Skeletal muscle tissue (tissue), 4 donors: ENCODE data around the gene FXYD4. TPM values are rescaled to one million over a fixed set of nuclear protein-coding genes. Genes with fewer than 3 reads are reported as not detected.

Source experiments
- H3K27ac ChIP-seq: one replicate; pipeline ENCODE4 v1.7.0; 2013; ENCODE audit warnings: mild to moderate bottlenecking, low read depth, low read length, inconsistent platforms
- H3K27me3 ChIP-seq, 3 donors: one replicate each; pipeline ENCODE4 v1.7.0; 2013; ENCODE audit warnings: low read length in 3 of 3; ENCODE audit not compliant: control insufficient read depth in 3 of 3, insufficient read depth in 3 of 3
- H3K36me3 ChIP-seq, 3 donors: one replicate each; pipeline ENCODE4 v1.7.0; 2013; ENCODE audit warnings: low read length in 3 of 3; ENCODE audit not compliant: control insufficient read depth in 3 of 3, insufficient read depth in 3 of 3
- H3K4me1 ChIP-seq, 3 donors: one replicate each; pipeline ENCODE4 v1.7.0; 2013; ENCODE audit warnings: low read length in 3 of 3, mild to moderate bottlenecking in 3 of 3; ENCODE audit not compliant: control insufficient read depth in 3 of 3, insufficient read depth in 3 of 3
- H3K4me3 ChIP-seq, 3 donors: one replicate each; pipeline ENCODE4 v1.7.0; 2013; ENCODE audit warnings: low read length in 3 of 3
- H3K9ac ChIP-seq, 3 donors: one replicate each; pipeline ENCODE4 v1.7.0; 2013; ENCODE audit warnings: low read length in 3 of 3, mild to moderate bottlenecking in 3 of 3, moderate library complexity in 2 of 3, low read depth in 1 of 3
- H3K9me3 ChIP-seq, 3 donors: one replicate each; pipeline ENCODE4 v1.7.0; 2013; ENCODE audit warnings: low read length in 3 of 3; ENCODE audit not compliant: control insufficient read depth in 3 of 3
- total RNA-seq: library from RNA; depleted of rRNA; stranded (reverse); fragments of >200 nt; gene quantifications from one replicate; pipeline ENCODE4 v1.2.3, GENCODE V29; 2014
- donor health status: Osteomylitis.

Gene FXYD4
- total RNA-seq, 1 donor from 2014 or later = not detected

DNA sequence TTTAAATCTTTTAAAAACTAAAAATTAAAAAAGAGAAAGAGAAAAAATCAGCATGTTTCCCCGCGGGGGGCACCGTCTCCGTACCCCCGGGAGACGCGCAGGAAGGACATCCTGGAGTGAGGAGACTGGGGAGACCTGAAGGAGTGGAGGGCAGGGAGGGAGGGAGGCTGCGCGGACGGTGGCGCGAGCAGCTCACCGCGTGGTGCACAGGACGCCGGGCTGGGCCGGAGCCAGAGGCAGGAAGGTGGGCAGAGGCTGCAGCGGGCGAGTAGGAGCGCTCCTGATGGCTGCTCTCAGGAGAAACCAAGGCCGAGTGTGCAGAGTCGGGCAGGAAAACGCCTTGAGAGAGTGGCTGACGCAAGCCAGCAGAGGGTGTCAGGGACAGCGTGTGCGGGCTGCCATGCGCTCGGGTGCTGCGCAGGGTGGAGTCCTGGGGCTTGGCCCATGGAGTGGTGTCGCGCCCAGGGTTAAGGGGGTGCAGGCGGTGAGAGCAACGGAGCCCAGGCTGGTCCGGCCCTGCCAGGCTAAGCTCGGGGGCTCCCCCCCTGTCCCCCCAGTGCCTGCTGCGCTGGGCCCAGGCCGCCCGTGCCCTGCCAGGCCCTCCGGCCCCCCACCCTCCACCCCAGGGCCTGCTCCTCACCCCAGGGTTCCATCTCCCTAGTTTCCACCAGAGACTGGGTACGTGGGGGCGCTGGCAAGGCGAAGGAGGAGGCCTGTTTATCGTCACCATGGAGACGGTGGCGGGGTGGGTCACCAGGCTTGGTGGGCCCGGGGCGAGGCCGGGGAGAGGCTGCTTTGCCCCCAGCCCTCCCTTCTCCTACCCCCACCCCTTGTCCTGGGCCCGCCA, 28.9 kb upstream of the FXYD4 start:
- H3K4me1 ChIP-seq = peaks cover 0 to 3% (median 0%) of the 10 kb centered on the region in 3 donors
- no peak overlapping the region for H3K4me3 ChIP-seq
- H3K36me3 ChIP-seq = no peaks in the 10 kb centered on the region
- no peaks in the 10 kb centered on the region for H3K9me3 ChIP-seq
- H3K27ac ChIP-seq = no peak overlapping the region
- no peak overlapping the region for H3K9ac ChIP-seq
- peaks cover 3 to 19% (median 16%) of the 10 kb centered on the region in 3 donors for H3K27me3 ChIP-seq

DNA sequence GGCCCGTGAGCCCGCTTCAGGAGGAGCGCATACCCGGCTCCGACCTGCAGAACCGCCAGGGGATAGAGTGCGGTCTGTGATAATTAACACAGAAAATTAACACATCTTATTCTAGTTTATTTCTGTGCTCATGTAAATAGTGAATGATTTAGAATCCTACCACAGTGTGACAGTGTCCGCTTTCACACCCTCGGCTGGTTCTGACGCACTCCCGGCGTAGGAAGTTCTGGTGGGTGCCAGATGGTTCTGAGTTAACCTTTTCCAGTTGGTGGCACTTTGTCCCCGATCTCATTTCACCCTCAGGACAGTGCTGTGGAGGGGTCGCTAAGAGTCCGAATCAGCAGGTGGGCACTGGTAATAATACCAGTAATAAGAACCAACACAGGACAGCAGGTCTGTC, 28.3 kb upstream of the FXYD4 start:
- Histone ChIP-seq H3K27me3 (peaks cover 2 to 18% (median 15%) of the 10 kb centered on the region in 3 donors), H3K9ac (no peak overlapping the region), H3K4me3 (no peak overlapping the region), H3K36me3 (no peaks in the 10 kb centered on the region), H3K27ac (no peak overlapping the region), H3K9me3 (no peaks in the 10 kb centered on the region), H3K4me1 (peaks cover 0 to 3% (median 0%) of the 10 kb centered on the region in 3 donors)

DNA sequence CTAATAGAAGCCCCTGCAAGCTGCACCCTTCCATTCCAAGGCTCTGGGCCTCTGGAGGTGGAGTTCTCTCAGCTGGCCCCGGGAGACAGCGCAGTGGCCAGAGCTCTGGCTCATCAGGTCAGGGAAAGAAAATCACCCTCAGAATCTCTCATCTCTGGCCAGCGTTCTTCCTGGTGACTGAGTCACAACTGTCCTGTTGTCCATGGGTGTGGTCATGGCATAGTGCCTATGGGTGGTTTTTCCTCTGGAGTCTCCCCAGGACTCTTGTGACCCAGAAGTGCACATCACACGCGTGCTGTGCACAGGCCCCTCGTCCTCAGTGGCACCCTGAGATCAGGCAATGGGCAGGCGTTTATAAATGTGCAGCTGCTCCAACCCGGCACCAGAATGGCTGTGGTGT, 27.4 kb upstream of the FXYD4 start:
- no peak overlapping the region for H3K4me3 ChIP-seq
- H3K36me3 ChIP-seq = no peaks in the 10 kb centered on the region
- peaks cover 0 to 9% (median 8%) of the 10 kb centered on the region in 3 donors for H3K27me3 ChIP-seq
- peaks cover 0 to 3% (median 0%) of the 10 kb centered on the region in 3 donors for H3K4me1 ChIP-seq
- H3K9me3 ChIP-seq = no peaks in the 10 kb centered on the region
- H3K9ac ChIP-seq = no peak overlapping the region
- H3K27ac ChIP-seq = no peak overlapping the region

DNA sequence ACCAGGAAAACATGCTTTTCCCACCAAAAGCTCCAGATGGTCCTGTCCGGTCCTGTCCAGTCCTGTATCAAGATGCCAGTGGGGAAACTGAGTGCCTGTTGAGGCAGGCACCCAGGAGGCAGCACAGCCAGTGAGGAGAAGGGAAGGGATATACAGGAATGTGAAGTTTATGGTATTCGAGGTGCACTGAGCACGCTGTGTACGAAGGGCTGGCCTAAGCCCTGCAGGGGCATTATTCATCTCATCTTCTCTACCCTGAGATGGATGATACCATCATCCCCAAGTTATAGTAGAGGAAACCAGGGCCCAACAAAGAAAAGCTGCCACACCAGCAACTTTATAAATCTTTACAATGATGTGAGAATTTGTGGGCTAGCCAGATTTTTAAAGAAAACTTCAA, 23.4 kb upstream of the FXYD4 start:
- no peaks in the 10 kb centered on the region for H3K9me3 ChIP-seq
- H3K36me3 ChIP-seq = no peaks in the 10 kb centered on the region
- H3K27ac ChIP-seq = no peak overlapping the region
- no peak overlapping the region for H3K4me3 ChIP-seq
- no peak overlapping the region for H3K9ac ChIP-seq
- peaks cover 0 to 3% (median 3%) of the 10 kb centered on the region in 3 donors for H3K4me1 ChIP-seq
- H3K27me3 ChIP-seq = peaks cover 12 to 14% (median 13%) of the 10 kb centered on the region in 3 donors

DNA sequence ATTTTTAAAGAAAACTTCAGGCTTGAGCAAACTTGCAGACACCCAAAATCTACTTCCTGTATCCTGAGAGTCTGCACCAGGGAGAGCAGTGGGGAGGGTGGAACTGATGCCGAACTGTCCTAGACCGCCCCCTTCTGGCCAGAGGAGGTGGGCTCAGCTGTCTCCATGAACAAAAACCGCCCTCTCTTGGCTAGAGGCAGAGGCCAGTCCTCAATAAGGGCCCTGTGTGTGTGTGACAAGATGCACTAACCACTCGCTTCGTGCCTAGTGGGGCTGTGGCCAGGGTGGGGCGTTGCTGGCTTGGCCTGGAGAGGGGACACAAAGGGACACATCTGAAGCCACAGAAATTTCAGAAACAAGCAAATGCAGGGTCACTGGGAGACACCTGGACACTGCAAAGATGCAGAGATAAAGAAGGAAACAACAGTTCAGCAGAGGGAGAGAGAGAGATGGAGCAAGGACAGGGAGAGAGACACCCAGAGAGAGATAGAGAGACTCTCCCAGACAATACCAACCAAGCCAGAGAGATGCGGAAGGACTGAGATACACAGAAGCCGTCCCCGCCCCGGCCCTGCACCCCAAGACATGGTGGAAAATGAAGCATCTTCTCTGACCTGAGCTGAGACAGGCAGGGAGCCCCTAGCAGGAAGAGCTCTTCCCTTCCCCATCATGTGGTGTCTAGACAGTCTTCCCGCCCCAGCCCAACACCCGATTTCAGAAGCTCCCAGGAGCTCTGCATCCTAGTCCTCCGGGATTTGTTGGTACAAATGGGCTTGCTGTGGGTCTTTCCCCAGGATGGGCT, 22.7 kb upstream of the FXYD4 start:
- Histone ChIP-seq H3K9me3 (no peaks in the 10 kb centered on the region), H3K27me3 (peaks cover 12 to 14% (median 13%) of the 10 kb centered on the region in 3 donors), H3K4me1 (peaks cover 0 to 3% (median 3%) of the 10 kb centered on the region in 3 donors), H3K36me3 (no peaks in the 10 kb centered on the region), H3K9ac (no peak overlapping the region), H3K27ac (no peak overlapping the region), H3K4me3 (no peak overlapping the region)

DNA sequence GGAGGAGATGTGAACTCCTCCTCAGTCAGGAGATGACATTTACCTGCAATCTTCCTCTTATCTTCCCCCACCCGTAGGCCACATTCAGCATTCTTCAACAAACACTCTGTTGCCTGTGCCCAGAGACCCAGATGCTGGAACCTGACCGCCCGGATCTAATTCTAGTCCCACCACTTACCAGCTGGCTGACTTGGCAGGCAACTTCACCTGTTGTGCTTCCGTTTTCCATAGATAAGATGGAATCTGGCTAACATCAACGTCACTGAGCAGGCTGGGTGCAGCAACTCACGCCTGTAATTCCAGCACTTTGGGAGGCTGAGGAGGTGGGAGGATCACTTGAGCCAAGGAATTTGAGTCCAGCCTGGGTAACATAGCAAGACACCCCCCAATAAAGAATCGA, 21.3 kb upstream of the FXYD4 start:
- Histone ChIP-seq H3K36me3 (no peaks in the 10 kb centered on the region), H3K27ac (no peak overlapping the region), H3K4me1 (peaks cover 0 to 3% (median 3%) of the 10 kb centered on the region in 3 donors), H3K9ac (no peak overlapping the region), H3K4me3 (no peak overlapping the region), H3K9me3 (no peaks in the 10 kb centered on the region), H3K27me3 (peaks cover 12 to 14% (median 13%) of the 10 kb centered on the region in 3 donors)

DNA sequence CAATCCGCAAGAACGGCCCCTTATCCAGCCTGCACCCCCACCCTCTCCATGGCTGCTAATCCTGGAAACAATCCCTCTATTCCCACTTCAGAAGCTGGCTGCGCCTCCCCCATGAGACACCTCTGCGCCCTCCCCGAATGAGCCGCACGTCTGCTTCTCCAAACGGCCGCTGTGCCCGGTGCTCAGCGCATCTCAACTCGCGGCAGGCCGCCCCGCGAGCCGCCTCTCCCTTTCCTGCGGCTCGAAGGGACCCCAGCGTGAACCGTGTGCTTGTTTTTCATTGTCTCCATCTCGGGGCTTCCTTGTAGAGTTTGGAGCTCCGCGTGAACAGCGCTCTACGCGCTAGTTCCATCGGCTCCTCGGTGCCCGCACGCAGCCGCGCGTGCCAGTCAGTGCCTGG, 20.8 kb upstream of the FXYD4 start:
- Histone ChIP-seq H3K27me3 (peaks cover 12 to 14% (median 13%) of the 10 kb centered on the region in 3 donors), H3K4me1 (peaks cover 0 to 3% (median 3%) of the 10 kb centered on the region in 3 donors), H3K27ac (no peak overlapping the region), H3K36me3 (no peaks in the 10 kb centered on the region), H3K4me3 (no peak overlapping the region), H3K9ac (no peak overlapping the region), H3K9me3 (no peaks in the 10 kb centered on the region)

DNA sequence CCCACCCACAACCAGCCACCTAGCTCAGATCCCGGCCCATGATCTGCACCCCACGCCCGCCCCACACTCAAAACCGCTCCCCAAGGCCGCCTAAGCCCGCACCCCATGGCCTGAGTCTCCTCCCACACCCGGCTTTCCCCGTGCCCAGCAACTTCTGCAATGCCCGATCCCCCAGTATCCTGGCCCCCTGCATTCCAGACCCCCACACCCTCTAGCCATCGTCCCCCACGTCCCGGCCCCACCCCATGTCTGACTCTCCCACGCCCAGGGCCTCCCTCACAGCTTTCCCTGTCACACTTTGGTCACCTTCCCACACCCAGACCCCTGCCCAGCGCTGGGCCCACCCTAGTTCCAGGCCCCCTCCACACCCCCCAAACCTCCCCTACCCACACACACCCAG, 20.1 kb upstream of the FXYD4 start:
- H3K36me3 ChIP-seq = no peaks in the 10 kb centered on the region
- no peak overlapping the region for H3K27ac ChIP-seq
- no peaks in the 10 kb centered on the region for H3K9me3 ChIP-seq
- H3K4me3 ChIP-seq = no peak overlapping the region
- no peak overlapping the region for H3K9ac ChIP-seq
- peaks cover 12 to 14% (median 13%) of the 10 kb centered on the region in 3 donors for H3K27me3 ChIP-seq
- peaks cover 0 to 3% (median 3%) of the 10 kb centered on the region in 3 donors for H3K4me1 ChIP-seq

DNA sequence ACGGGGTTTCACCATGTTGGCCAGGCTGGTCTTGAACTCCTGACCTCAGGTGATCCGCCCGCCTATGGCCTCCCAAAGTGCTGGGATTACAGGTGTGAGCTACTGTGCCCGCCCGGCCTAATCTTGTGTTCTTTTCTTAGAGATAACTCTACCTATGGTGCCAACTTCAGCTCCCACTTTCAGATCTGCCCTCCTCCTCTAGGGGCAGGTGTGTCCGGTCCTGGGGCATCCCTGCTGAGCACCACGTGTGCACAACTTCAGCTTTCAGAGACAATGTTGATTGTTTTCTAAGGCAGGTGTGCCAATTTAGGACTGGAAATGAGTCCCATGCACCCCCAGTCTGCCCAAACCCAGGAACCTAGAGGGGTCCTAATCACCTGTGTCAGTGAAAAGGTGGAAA, 18.5 kb upstream of the FXYD4 start:
- Histone ChIP-seq H3K4me1 (peaks cover 0 to 3% (median 3%) of the 10 kb centered on the region in 3 donors), H3K27me3 (peaks cover 12 to 14% (median 13%) of the 10 kb centered on the region in 3 donors), H3K36me3 (no peaks in the 10 kb centered on the region), H3K4me3 (no peak overlapping the region), H3K9me3 (no peaks in the 10 kb centered on the region), H3K27ac (no peak overlapping the region), H3K9ac (no peak overlapping the region)
